Naive thymus-derived CD8-positive, alpha-beta T cell (primary cell): Measurements from ENCODE around the gene FOXB2. TPM values are rescaled to one million over a fixed set of nuclear protein-coding genes. Genes with fewer than 3 reads are reported as not detected.
"Not testable (repeated sequence)": the region's sequence is repeated elsewhere in the genome, so short reads cannot be mapped to it uniquely, and the experiment has no call there.

Source experiments
- ATAC-seq, 2 donors: fragments of 150-1000 bp; cut with Tn5 transposase in 1 of 2; sonication (Bioruptor Pico), chemical (Tn5 transposase) in 1 of 2; 1 replicate in 1 of 2; 2 replicates in 1 of 2; pipeline ENCODE4 v1.10.0; 2021; ENCODE audit warnings: mild to moderate bottlenecking in 2 of 2, moderate library complexity in 2 of 2
- POLR2A ChIA-PET: fragments of 350-600 bp; sonication (Branson Sonifier 250); formaldehyde crosslinking; loops from one replicate; lab custom pipeline; 2021; ENCODE audit warnings: antibody characterized with exemption; lab: Charles Lee
- DNase-seq, 10 donors: peaks; one replicate each; pipeline versions ENCODE4 v3.0.0 to v3.0.0-alpha.2; 2020 to 2022
- H3K27ac Mint-ChIP-seq, 10 donors: one replicate each; pipeline ENCODE4 v1.8.0; 2020 to 2022; ENCODE audit warnings: mild to moderate bottlenecking in 10 of 10, mixed read lengths in 10 of 10, moderate library complexity in 4 of 10, inconsistent platforms in 1 of 10
- H3K27me3 Mint-ChIP-seq, 5 donors: one replicate each; pipeline ENCODE4 v1.8.0; 2021 to 2022; ENCODE audit warnings: mixed read lengths in 5 of 5
- H3K36me3 Mint-ChIP-seq, 3 donors: one replicate each; pipeline ENCODE4 v1.8.0; 2020 to 2022; ENCODE audit warnings: mixed read lengths in 3 of 3, mild to moderate bottlenecking in 2 of 3, inconsistent platforms in 1 of 3
- H3K4me1 Mint-ChIP-seq, 4 donors: one replicate each; pipeline ENCODE4 v1.8.0; 2021 to 2022; ENCODE audit warnings: mixed read lengths in 4 of 4
- H3K4me3 Mint-ChIP-seq, 10 donors: one replicate each; pipeline ENCODE4 v1.8.0; 2020 to 2022; ENCODE audit warnings: mild to moderate bottlenecking in 10 of 10, mixed read lengths in 10 of 10, moderate library complexity in 6 of 10, inconsistent platforms in 1 of 10
- H3K9me3 Mint-ChIP-seq, 9 donors: one replicate each; pipeline ENCODE4 v1.8.0; 2020 to 2022; ENCODE audit warnings: mixed read lengths in 9 of 9, mild to moderate bottlenecking in 3 of 9, inconsistent platforms in 1 of 9, moderate library complexity in 1 of 9
- polyA plus RNA-seq, 3 donors: library from polyadenylated mRNA; unstranded; fragments of 300-500 nt; fragmentation: Illumina TruSeq; gene quantifications; one replicate each; pipeline ENCODE4 v1.2.3, GENCODE V29; 2021
- total RNA-seq, 8 experiments: library from RNA in 2 of 8; stranded (reverse) in 2 of 8; gene quantifications; one replicate each; pipeline ENCODE4 v1.2.3 and lab custom pipeline; 2021 to 2026

Gene FOXB2
- not detected for total RNA-seq
- not detected for polyA plus RNA-seq
- 0 to 0.17 (median 0) reads per million in 6 experiments for total RNA-seq (lab: John Stamatoyannopoulos, UW)

DNA sequence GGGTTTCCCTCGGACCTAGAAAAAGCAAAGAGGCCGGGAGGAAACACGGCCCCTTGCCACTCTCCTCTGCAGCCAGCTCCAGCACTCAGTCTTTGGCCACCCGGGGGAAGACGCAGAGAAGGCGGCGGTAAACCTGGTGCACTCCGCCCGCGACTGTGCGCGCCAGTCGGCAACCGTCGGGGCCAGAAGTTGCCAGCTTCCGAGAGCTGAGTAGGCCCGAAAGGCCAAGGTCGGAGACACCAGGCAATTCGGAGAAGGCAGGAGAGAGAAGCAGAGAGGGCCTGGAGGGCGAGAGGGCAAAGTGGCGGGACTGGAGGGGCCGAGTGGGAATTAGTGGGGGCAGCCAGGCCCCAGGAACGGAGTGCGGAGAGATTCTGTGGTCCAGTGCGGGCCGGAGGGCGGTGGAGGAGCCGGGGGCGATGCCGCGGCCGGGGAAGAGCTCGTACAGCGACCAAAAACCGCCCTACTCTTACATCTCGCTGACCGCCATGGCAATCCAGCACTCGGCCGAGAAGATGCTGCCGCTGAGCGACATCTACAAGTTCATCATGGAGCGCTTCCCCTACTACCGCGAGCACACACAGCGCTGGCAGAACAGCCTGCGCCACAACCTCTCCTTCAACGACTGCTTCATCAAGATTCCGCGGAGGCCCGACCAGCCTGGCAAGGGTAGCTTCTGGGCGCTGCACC is at the start of gene FOXB2:
FOXB2 (plus strand) TSS at position 420 of the 690 bp plus-strand sequence; CDS start at position 420, 0 bp downstream.
- Mint-ChIP-seq H3K27me3 (peaks cover 38 to 92% (median 68%) of the 10 kb centered on the region in 5 donors), H3K9me3 (no peaks in the 10 kb centered on the region), H3K4me1 (peaks cover 16 to 48% (median 37%) of the 10 kb centered on the region in 4 donors), H3K36me3 (peaks cover 0 to 5% (median 0%) of the 10 kb centered on the region in 3 donors), H3K4me3 (peak within 1 kb of the TSS; percentile 22 to 72 (median 57)), H3K27ac (peak within 1 kb of the TSS in 1 of 10 donors; percentile 81)
- ATAC-seq (no peak), DNase-seq (no peak)
- POLR2A ChIA-PET, result no interaction called here

GRCh38 chr9:76969716-76970115 is 49.7 kb upstream of the FOXB2 start:
- H3K4me1 Mint-ChIP-seq, result no peaks in the 10 kb centered on the region
- H3K36me3 Mint-ChIP-seq, result peaks cover 0 to 15% (median 0%) of the 10 kb centered on the region in 3 donors
- H3K27me3 Mint-ChIP-seq, result peaks cover 4 to 24% (median 10%) of the 10 kb centered on the region in 5 donors
- ATAC-seq (no peak), DNase-seq (no peak)
- no peak overlapping the region for H3K27ac Mint-ChIP-seq
- POLR2A ChIA-PET, result no interaction called here
- no peak overlapping the region for H3K4me3 Mint-ChIP-seq
- peaks cover 3 to 22% (median 8%) of the 10 kb centered on the region in 9 donors for H3K9me3 Mint-ChIP-seq

GRCh38 chr9:76978831-76979230 is 40.6 kb upstream of the FOXB2 start:
- DNase-seq, H3K4me1 Mint-ChIP-seq, H3K36me3 Mint-ChIP-seq, H3K4me3 Mint-ChIP-seq, ATAC-seq, H3K27ac Mint-ChIP-seq, H3K9me3 Mint-ChIP-seq, POLR2A ChIA-PET: not testable (repeated sequence)
- H3K27me3 Mint-ChIP-seq, result peaks cover 6 to 21% (median 15%) of the 10 kb centered on the region in 5 donors

DNA sequence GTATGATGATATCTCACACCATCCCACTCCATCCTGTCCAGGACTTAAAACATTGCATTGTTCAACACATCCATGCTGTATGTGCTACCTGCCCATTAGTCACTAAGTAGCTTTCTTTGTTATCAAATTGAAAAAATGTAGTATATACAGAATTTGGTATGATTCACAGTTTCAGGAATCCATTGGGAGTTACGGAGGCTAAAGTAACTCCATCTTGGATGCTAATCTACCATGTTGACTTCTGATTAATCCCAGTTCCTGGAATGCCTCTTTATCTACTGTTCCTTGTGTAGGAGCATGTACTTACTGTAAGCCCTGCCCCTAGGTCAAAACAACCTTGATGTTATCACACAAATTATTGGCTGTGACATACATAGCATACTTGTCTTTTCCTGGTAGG is 38.9 kb upstream of the FOXB2 start:
- H3K36me3 Mint-ChIP-seq, result no peaks in the 10 kb centered on the region
- no peak for ATAC-seq
- no peak overlapping the region for H3K4me3 Mint-ChIP-seq
- H3K27me3 Mint-ChIP-seq, result peaks cover 6 to 21% (median 15%) of the 10 kb centered on the region in 5 donors
- no peak for DNase-seq
- no peaks in the 10 kb centered on the region for H3K9me3 Mint-ChIP-seq
- H3K27ac Mint-ChIP-seq, result no peak overlapping the region
- POLR2A ChIA-PET, result no interaction called here
- H3K4me1 Mint-ChIP-seq, result no peaks in the 10 kb centered on the region

DNA sequence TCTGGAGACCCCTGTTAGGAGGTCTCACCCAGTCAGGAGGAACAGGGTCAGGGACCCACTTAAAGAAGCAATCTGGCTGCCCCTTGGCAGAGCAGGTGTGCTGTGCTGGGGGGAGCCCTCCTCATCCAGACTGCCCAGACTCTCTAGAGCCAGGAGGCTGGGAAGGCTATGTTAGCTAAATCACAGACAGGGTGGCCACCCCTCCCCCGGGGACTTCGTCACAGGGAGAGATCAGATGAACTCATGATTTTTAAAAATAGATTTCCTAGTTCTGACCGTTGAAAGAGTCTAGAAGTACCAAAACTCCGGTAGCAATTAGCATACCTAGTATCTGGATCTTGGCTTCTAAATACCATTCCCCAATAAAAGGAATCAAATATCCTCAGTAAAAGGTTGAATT is 35.0 kb upstream of the FOXB2 start:
- Mint-ChIP-seq H3K4me3 (no peak overlapping the region), H3K9me3 (no peaks in the 10 kb centered on the region), H3K27me3 (peaks cover 0 to 10% (median 3%) of the 10 kb centered on the region in 5 donors), H3K27ac (no peak overlapping the region), H3K36me3 (no peaks in the 10 kb centered on the region), H3K4me1 (peaks cover 0 to 2% (median 0%) of the 10 kb centered on the region in 4 donors)
- DNase-seq, result no peak
- POLR2A ChIA-PET, result no interaction called here
- no peak for ATAC-seq

GRCh38 chr9:76985581-76985980 is 33.9 kb upstream of the FOXB2 start:
- H3K9me3 Mint-ChIP-seq, result no peaks in the 10 kb centered on the region
- POLR2A ChIA-PET, result no interaction called here
- H3K4me1 Mint-ChIP-seq, result peaks cover 0 to 2% (median 0%) of the 10 kb centered on the region in 4 donors
- H3K27me3 Mint-ChIP-seq, result peaks cover 0 to 16% (median 9%) of the 10 kb centered on the region in 5 donors
- no peak overlapping the region for H3K4me3 Mint-ChIP-seq
- H3K27ac Mint-ChIP-seq, result no peak overlapping the region
- ATAC-seq (no peak), DNase-seq (no peak)
- no peaks in the 10 kb centered on the region for H3K36me3 Mint-ChIP-seq

DNA sequence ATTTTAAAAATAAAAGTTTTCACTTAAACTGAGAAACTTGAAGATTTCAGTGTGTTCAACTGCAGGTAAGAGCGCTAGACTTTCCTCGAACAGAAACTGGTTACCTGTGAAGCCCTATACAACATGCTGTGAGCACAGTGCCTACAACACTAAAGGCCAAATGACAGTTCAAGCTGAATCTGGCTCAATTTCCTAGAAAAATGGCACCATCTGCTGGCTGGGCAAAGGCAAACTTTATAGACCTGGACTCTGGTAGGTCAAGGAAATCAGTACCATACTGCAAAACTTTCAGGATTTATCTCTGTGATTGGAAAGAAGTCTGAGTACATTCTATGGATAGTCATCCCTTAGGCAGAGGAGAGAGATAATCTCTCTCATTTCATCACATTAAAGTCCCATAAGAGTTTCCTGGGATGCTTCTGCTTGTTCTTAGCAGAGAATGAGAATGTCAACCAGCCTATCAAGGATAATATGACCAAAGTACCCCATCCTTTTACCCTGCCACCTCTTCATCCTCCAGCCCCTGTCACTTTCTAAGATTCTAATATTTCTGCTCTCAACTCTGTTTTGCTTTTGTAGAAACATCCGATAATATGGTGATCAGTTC is 31.8 kb upstream of the FOXB2 start:
- Mint-ChIP-seq H3K9me3 (no peaks in the 10 kb centered on the region), H3K36me3 (no peaks in the 10 kb centered on the region), H3K4me3 (no peak overlapping the region)

DNA sequence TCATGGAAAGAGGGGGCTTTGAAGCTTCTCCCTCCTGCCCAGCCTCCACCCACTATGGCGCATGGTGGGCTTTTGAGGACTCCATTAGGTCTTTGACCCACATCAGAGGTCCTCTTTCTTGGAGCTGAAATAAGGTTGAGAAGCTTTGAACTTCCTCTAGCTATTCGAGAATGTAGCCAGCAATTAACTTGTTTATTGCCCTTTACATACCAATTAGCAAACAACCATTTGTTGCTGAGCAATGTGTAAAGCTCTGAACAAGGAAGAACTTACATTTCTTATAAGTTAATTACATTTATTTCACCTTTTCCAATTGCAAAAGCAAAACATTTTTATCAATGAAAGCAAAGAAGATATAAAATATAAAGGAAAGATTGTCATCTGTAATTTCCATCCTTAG is 30.5 kb upstream of the FOXB2 start:
- no peak overlapping the region for H3K27ac Mint-ChIP-seq
- H3K27me3 Mint-ChIP-seq, result peaks cover 0 to 20% (median 15%) of the 10 kb centered on the region in 5 donors
- H3K4me3 Mint-ChIP-seq, result no peak overlapping the region

More for the DNA sequence above, 31.8 kb upstream of the FOXB2 start:
- Mint-ChIP-seq H3K27ac (no peak overlapping the region), H3K27me3 (peaks cover 0 to 20% (median 15%) of the 10 kb centered on the region in 5 donors), H3K4me1 (peaks cover 0 to 2% (median 0%) of the 10 kb centered on the region in 4 donors)
- DNase-seq (no peak), ATAC-seq (no peak)
- POLR2A ChIA-PET, result no interaction called here

GRCh38 chr9:76989501-76989900 is 30.0 kb upstream of the FOXB2 start:
- peaks cover 0 to 20% (median 15%) of the 10 kb centered on the region in 5 donors for H3K27me3 Mint-ChIP-seq

More for the DNA sequence above, 30.5 kb upstream of the FOXB2 start:
- H3K36me3 Mint-ChIP-seq, result no peaks in the 10 kb centered on the region
- no peak for DNase-seq
- H3K4me1 Mint-ChIP-seq, result peaks cover 0 to 2% (median 0%) of the 10 kb centered on the region in 4 donors
- ATAC-seq, result no peak
- POLR2A ChIA-PET, result no interaction called here
- no peaks in the 10 kb centered on the region for H3K9me3 Mint-ChIP-seq

GRCh38 chr9:76996700-76997099 is 22.8 kb upstream of the FOXB2 start:
- H3K9me3 Mint-ChIP-seq, result no peaks in the 10 kb centered on the region
- no peaks in the 10 kb centered on the region for H3K4me1 Mint-ChIP-seq
- POLR2A ChIA-PET, result no interaction called here
- no peaks in the 10 kb centered on the region for H3K36me3 Mint-ChIP-seq
- DNase-seq, result peak in 1 of 10 donors; percentile 5
- H3K4me3 Mint-ChIP-seq, result no peak overlapping the region
- H3K27me3 Mint-ChIP-seq, result peaks cover 4 to 25% (median 13%) of the 10 kb centered on the region in 5 donors
- no peak for ATAC-seq
- no peak overlapping the region for H3K27ac Mint-ChIP-seq

More at GRCh38 chr9:76989501-76989900, 30.0 kb upstream of the FOXB2 start:
- Mint-ChIP-seq H3K4me3 (no peak overlapping the region), H3K36me3 (no peaks in the 10 kb centered on the region), H3K27ac (no peak overlapping the region), H3K9me3 (no peaks in the 10 kb centered on the region), H3K4me1 (peaks cover 0 to 2% (median 0%) of the 10 kb centered on the region in 4 donors)
- no peak for ATAC-seq
- no peak for DNase-seq
- POLR2A ChIA-PET, result no interaction called here

GRCh38 chr9:76999261-76999660 is 20.2 kb upstream of the FOXB2 start:
- H3K27ac Mint-ChIP-seq, result no peak overlapping the region
- H3K36me3 Mint-ChIP-seq, result no peaks in the 10 kb centered on the region
- H3K27me3 Mint-ChIP-seq, result peaks cover 6 to 39% (median 26%) of the 10 kb centered on the region in 5 donors
- ATAC-seq, result no peak
- H3K4me3 Mint-ChIP-seq, result no peak overlapping the region
- DNase-seq, result no peak
- POLR2A ChIA-PET, result no interaction called here
- no peaks in the 10 kb centered on the region for H3K9me3 Mint-ChIP-seq
- H3K4me1 Mint-ChIP-seq, result no peaks in the 10 kb centered on the region

- DNase-seq, result no peak
- POLR2A ChIA-PET, result no interaction called here
- no peaks in the 10 kb centered on the region for H3K4me1 Mint-ChIP-seq
- ATAC-seq, result no peak
- H3K27ac Mint-ChIP-seq, result no peak overlapping the region
- no peaks in the 10 kb centered on the region for H3K9me3 Mint-ChIP-seq
- H3K36me3 Mint-ChIP-seq, result no peaks in the 10 kb centered on the region
- H3K4me3 Mint-ChIP-seq, result no peak overlapping the region
- H3K27me3 Mint-ChIP-seq, result peaks cover 6 to 50% (median 30%) of the 10 kb centered on the region in 5 donors
Measured at GRCh38 chr9:77000330-77000729, 19.1 kb upstream of the FOXB2 start.

GRCh38 chr9:77003366-77003765 is 16.1 kb upstream of the FOXB2 start:
- H3K27ac Mint-ChIP-seq, result no peak overlapping the region
- POLR2A ChIA-PET, result no interaction called here
- ATAC-seq (no peak), DNase-seq (no peak)
- H3K9me3 Mint-ChIP-seq, result no peaks in the 10 kb centered on the region
- peaks cover 9 to 65% (median 34%) of the 10 kb centered on the region in 5 donors for H3K27me3 Mint-ChIP-seq
- H3K36me3 Mint-ChIP-seq, result no peaks in the 10 kb centered on the region
- no peaks in the 10 kb centered on the region for H3K4me1 Mint-ChIP-seq
- no peak overlapping the region for H3K4me3 Mint-ChIP-seq
